ENCODE results near the gene ADAMTS15.

Gene ADAMTS15

GRCh38 chr11:130474637-130475400 lies 26.4 kb downstream of the ADAMTS15 start:
- no peak overlapping the region for H3K4me3 ChIP-seq (ENCODE audit: low read depth, low read length)
- TF ChIP-seq CTCF (IDR thresholded peaks at IDR 0.05; ENCODE audit: borderline replicate concordance, insufficient read depth, low read depth, low read length): no peak

GRCh38 chr11:130475426-130476053 lies 27.1 kb downstream of the ADAMTS15 start:
- H3K4me3 ChIP-seq (ENCODE audit: low read depth, low read length): no peak overlapping the region
- no peak for TF ChIP-seq CTCF (IDR thresholded peaks at IDR 0.05; ENCODE audit: borderline replicate concordance, insufficient read depth, low read depth, low read length)

GRCh38 chr11:130476200-130476921 lies 27.9 kb downstream of the ADAMTS15 start:
- no peak for TF ChIP-seq CTCF (IDR thresholded peaks at IDR 0.05; ENCODE audit: borderline replicate concordance, insufficient read depth, low read depth, low read length)
- no peak overlapping the region for H3K4me3 ChIP-seq (ENCODE audit: low read depth, low read length)

- TF ChIP-seq CTCF (IDR thresholded peaks at IDR 0.05; ENCODE audit: borderline replicate concordance, insufficient read depth, low read depth, low read length): no peak
These were observed 28.6 kb downstream of the ADAMTS15 start for GRCh38 chr11:130476922-130477491.

GRCh38 chr11:130477586-130478203 lies 29.2 kb downstream of the ADAMTS15 start:
- TF ChIP-seq CTCF (IDR thresholded peaks at IDR 0.05; ENCODE audit: borderline replicate concordance, insufficient read depth, low read depth, low read length): no peak
- no peak overlapping the region for H3K4me3 ChIP-seq (ENCODE audit: low read depth, low read length)

More at GRCh38 chr11:130476922-130477491, 28.6 kb downstream of the ADAMTS15 start:
- H3K4me3 ChIP-seq (ENCODE audit: low read depth, low read length): no peak overlapping the region

- H3K4me3 ChIP-seq (ENCODE audit: low read depth, low read length): no peak overlapping the region
- no peak for TF ChIP-seq CTCF (IDR thresholded peaks at IDR 0.05; ENCODE audit: borderline replicate concordance, insufficient read depth, low read depth, low read length)
These were observed 29.8 kb downstream of the ADAMTS15 start for GRCh38 chr11:130478204-130478701.
